NT2/D1 (cell line): Measurements from ENCODE around the gene CCAR1.

Experiments
- YY1 ChIP-seq: IDR thresholded peaks from 2 replicates; pipeline ENCODE4 v1.6.1; 2011; ENCODE audit not compliant: insufficient read length, insufficient read depth
- ZNF274 ChIP-seq: IDR thresholded peaks from 2 replicates; pipeline ENCODE4 v1.6.1; 2011; ENCODE audit warnings: mild to moderate bottlenecking, low read depth, low read length

DNA sequence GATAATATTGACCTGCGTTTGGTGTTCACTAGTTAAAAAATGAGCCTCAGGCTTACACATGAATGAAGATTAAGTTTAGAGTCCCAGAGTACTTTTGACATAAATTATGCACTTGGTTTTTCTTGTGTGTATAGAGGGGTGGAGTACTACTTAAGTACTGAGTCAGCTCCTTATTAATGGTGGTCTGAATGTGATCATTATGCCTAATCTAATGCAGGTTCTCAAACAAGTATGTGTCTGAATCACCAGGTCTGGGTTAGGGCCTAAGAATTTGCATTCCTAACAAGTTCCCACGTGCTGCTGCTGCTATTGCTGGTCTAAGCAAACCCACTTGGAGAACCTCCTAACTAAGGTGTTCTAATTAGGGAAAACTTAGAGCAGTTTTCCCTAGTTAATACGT, 75.6 kb downstream of the CCAR1 start:
- TF ChIP-seq ZNF274 (no peak), YY1 (no peak)
